ENCODE data around the gene BAAT. TPM values are rescaled to one million over a fixed set of nuclear protein-coding genes. Genes with fewer than 3 reads are reported as not detected.

Gene BAAT
- total and polyA plus RNA-seq, 2 of the 13 experiments (the other 11 are each of a cell fraction or from before 2014, with no cell fraction given): 0.71 to 7.9 TPM

- no peak for TF ChIP-seq GATAD1 (CRISPR knock-in tag; IDR thresholded peaks at IDR 0.05)
- TF ChIP-seq MIER3 (CRISPR knock-in tag; IDR thresholded peaks at IDR 0.05; ENCODE audit: borderline replicate concordance): no peak
- no peak for TF ChIP-seq SOX13 (IDR thresholded peaks at IDR 0.05)
- peak in 1 of 2 experiments; percentile 52; a peak in 2 of 4 replicates for TF ChIP-seq SOX13 (CRISPR knock-in tag; conservative IDR thresholded peaks at IDR 0.05 in 1 of 2, IDR thresholded peaks at IDR 0.05 in 1 of 2)
- no peak for TF ChIP-seq ZNF687 (CRISPR knock-in tag; IDR thresholded peaks at IDR 0.05)
- no peak for TF ChIP-seq GFI1 (CRISPR knock-in tag; IDR thresholded peaks at IDR 0.05; ENCODE audit: borderline replicate concordance)
- no peak for TF ChIP-seq ZNF567 (CRISPR knock-in tag; IDR thresholded peaks at IDR 0.05; ENCODE audit: borderline replicate concordance)
- no peak for TF ChIP-seq ZNF557 (CRISPR knock-in tag; IDR thresholded peaks at IDR 0.05)
- 0 out of 2 replicates have a peak, but pooled peaks have one; percentile 3 for TF ChIP-seq MAX (IDR thresholded peaks at IDR 0.05)
- no peak for TF ChIP-seq ZFP62 (CRISPR knock-in tag; IDR thresholded peaks at IDR 0.05)
- TF ChIP-seq EP300 (IDR thresholded peaks at IDR 0.05; ENCODE audit: low read depth in 2 of 2, low read length in 2 of 2): peak in 1 of 2 experiments; percentile 43; a peak in 1 of 4 replicates
- no peak for TF ChIP-seq EP300 (CRISPR knock-in tag; IDR thresholded peaks at IDR 0.05; ENCODE audit: borderline replicate concordance)
- TF ChIP-seq ZNF800 (CRISPR knock-in tag; IDR thresholded peaks at IDR 0.05): no peak
- 0 out of 2 replicates have a peak, but pooled peaks have one; percentile 59 for TF ChIP-seq RORA (CRISPR knock-in tag; IDR thresholded peaks at IDR 0.05)
- no peak for TF ChIP-seq TCF12 (IDR thresholded peaks at IDR 0.05)
- TF ChIP-seq TCF12 (CRISPR knock-in tag; IDR thresholded peaks at IDR 0.05): no peak
- no peak for TF ChIP-seq ZNF549 (CRISPR knock-in tag; IDR thresholded peaks at IDR 0.05)
- no peak for TF ChIP-seq ATF1 (CRISPR knock-in tag; IDR thresholded peaks at IDR 0.05)
- TF ChIP-seq ZSCAN12 (CRISPR knock-in tag; IDR thresholded peaks at IDR 0.05): no peak
- TF ChIP-seq ZNF660 (CRISPR knock-in tag; IDR thresholded peaks at IDR 0.05; ENCODE audit: borderline replicate concordance, low read depth): no peak
- TF ChIP-seq ZNF17 (CRISPR knock-in tag; IDR thresholded peaks at IDR 0.05): no peak
- TF ChIP-seq POLR2G (IDR thresholded peaks at IDR 0.05; ENCODE audit: low read depth, low read length): no peak
- TF ChIP-seq, protein P1, sequence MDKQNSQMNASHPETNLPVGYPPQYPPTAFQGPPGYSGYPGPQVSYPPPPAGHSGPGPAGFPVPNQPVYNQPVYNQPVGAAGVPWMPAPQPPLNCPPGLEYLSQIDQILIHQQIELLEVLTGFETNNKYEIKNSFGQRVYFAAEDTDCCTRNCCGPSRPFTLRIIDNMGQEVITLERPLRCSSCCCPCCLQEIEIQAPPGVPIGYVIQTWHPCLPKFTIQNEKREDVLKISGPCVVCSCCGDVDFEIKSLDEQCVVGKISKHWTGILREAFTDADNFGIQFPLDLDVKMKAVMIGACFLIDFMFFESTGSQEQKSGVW (CRISPR knock-in tag; IDR thresholded peaks at IDR 0.05; ENCODE audit: borderline replicate concordance): no peak
Measured at GRCh38 chr9:101325053-101325452, 59.8 kb downstream of the BAAT start (continued).

Data from HepG2 (cell line).